B cell (primary cell): ENCODE measurements around the gene REEP6. TPM values are rescaled to one million over a fixed set of nuclear protein-coding genes. Genes with fewer than 3 reads are reported as not detected.
A peak's percentile ranks its signal among the peaks of the same experiment; 100 is the strongest.

Experiments
- ATAC-seq: fragments of 200-7000 bp; cut with Tn5 transposase; one replicate; pipeline ENCODE4 v1.10.0; 2021; ENCODE audit warnings: low read depth, mild to moderate bottlenecking, moderate number of reproducible peaks, moderate library complexity
- CTCF ChIA-PET: fragments of 350-600 bp; sonication (Branson Sonifier 250); formaldehyde crosslinking; loops from one replicate; lab custom pipeline; 2021; ENCODE audit warnings: antibody characterized with exemption, inconsistent platforms; lab: Charles Lee
- POLR2A ChIA-PET: fragments of 350-600 bp; sonication (Branson Sonifier 250); formaldehyde crosslinking; loops from one replicate; lab custom pipeline; 2021; ENCODE audit warnings: antibody characterized with exemption; lab: Charles Lee
- DNase-seq: peaks from one replicate; pipeline ENCODE4 v3.0.0; 2013
- H2AFZ ChIP-seq: 2 replicates; pipeline ENCODE4 v1.6.1; 2012; ENCODE audit warnings: mild to moderate bottlenecking, low read depth, low read length; ENCODE audit not compliant: insufficient read depth, poor library complexity, severe bottlenecking
- H3K27ac ChIP-seq, 2 donors: 1 replicate in 1 of 2; 2 replicates in 1 of 2; pipeline ENCODE4 v1.5.1; 2012 to 2013; ENCODE audit warnings: low read length in 2 of 2, mild to moderate bottlenecking in 2 of 2, moderate library complexity in 1 of 2
- H3K27me3 ChIP-seq, 4 experiments: fragments of 200-600 bp in 1 of 4; sonication (generic) in 1 of 4; replicated peaks in 1 of 4; 1 replicate in 2 of 4; 2 replicates in 2 of 4; pipeline versions ENCODE4 v1.6.1 to v1.7.0; 2013 to 2016; ENCODE audit warnings: low read length in 3 of 4, mild to moderate bottlenecking in 2 of 4, mixed read lengths in 1 of 4, moderate library complexity in 1 of 4; ENCODE audit not compliant: insufficient read depth in 4 of 4, control insufficient read depth in 3 of 4; ENCODE audit errors: control extremely low read depth in 1 of 4
- H3K36me3 ChIP-seq, 2 experiments: replicated peaks in 1 of 2; 1 replicate in 1 of 2; 2 replicates in 1 of 2; pipeline versions ENCODE4 v1.6.1 to v1.7.1; 2013; ENCODE audit warnings: low read length in 1 of 2; ENCODE audit not compliant: insufficient read depth in 2 of 2, control insufficient read depth in 1 of 2; ENCODE audit errors: control extremely low read depth in 1 of 2, extremely low read depth in 1 of 2
- H3K4me1 ChIP-seq, 2 donors: fragments of 200-600 bp in 1 of 2; sonication (generic) in 1 of 2; 1 replicate in 1 of 2; 2 replicates in 1 of 2; pipeline versions ENCODE4 v1.5.1 to v1.6.1; 2013 to 2017; ENCODE audit warnings: low read length in 2 of 2; ENCODE audit not compliant: control insufficient read depth in 2 of 2, insufficient read depth in 2 of 2
- H3K4me2 ChIP-seq: replicated peaks from 2 replicates; pipeline ENCODE3; 2012; ENCODE audit warnings: mild to moderate bottlenecking, low read depth, low read length; ENCODE audit not compliant: poor library complexity, severe bottlenecking
- H3K4me3 ChIP-seq, 5 experiments: fragments of 200-600 bp in 1 of 5; sonication (generic) in 1 of 5; 1 replicate in 3 of 5; 2 replicates in 2 of 5; pipeline versions ENCODE4 v1.5.1 to v1.7.0; 2011 to 2016; ENCODE audit warnings: low read length in 4 of 5, mild to moderate bottlenecking in 4 of 5, low read depth in 2 of 5, control low read depth in 1 of 5, moderate library complexity in 1 of 5; ENCODE audit not compliant: insufficient read depth in 1 of 5; ENCODE audit errors: control extremely low read depth in 1 of 5, extremely low read depth in 1 of 5
- H3K79me2 ChIP-seq: fragments of 200-600 bp; sonication (generic); one replicate; pipeline ENCODE4 v1.6.0; 2016; ENCODE audit warnings: low read length; ENCODE audit not compliant: control insufficient read depth, insufficient read depth
- H3K9ac ChIP-seq: fragments of 200-600 bp; sonication (generic); 2 replicates; pipeline ENCODE4 v1.6.1; 2017; ENCODE audit warnings: mild to moderate bottlenecking, low read length, moderate library complexity
- H3K9me3 ChIP-seq, 3 donors: one replicate each; pipeline versions ENCODE4 v1.6.1 to v1.7.1; 2013; ENCODE audit warnings: low read length in 2 of 3; ENCODE audit not compliant: control insufficient read depth in 2 of 3, insufficient read depth in 1 of 3; ENCODE audit errors: control extremely low read depth in 1 of 3
- H4K20me1 ChIP-seq: 2 replicates; pipeline ENCODE4 v1.6.0; 2012; ENCODE audit warnings: mild to moderate bottlenecking, low read length; ENCODE audit not compliant: insufficient read depth, control insufficient read depth, poor library complexity, severe bottlenecking
- H3K27ac Mint-ChIP-seq: one replicate; pipeline ENCODE4 v1.8.0; 2021; ENCODE audit warnings: mixed read lengths
- H3K27me3 Mint-ChIP-seq: one replicate; pipeline ENCODE4 v1.8.0; 2021; ENCODE audit warnings: mixed read lengths
- H3K4me1 Mint-ChIP-seq: one replicate; pipeline ENCODE4 v1.8.0; 2021; ENCODE audit warnings: mixed read lengths
- H3K4me3 Mint-ChIP-seq: one replicate; pipeline ENCODE4 v1.8.0; 2021; ENCODE audit warnings: mixed read lengths
- H3K9me3 Mint-ChIP-seq: one replicate; pipeline ENCODE4 v1.8.0; 2022; ENCODE audit warnings: mixed read lengths; ENCODE audit not compliant: insufficient read depth
- EZH2 ChIP-seq: IDR thresholded peaks from 2 replicates; pipeline ENCODE4 v1.6.1; 2012; ENCODE audit warnings: borderline replicate concordance, low read depth, mild to moderate bottlenecking, moderate library complexity, low read length; ENCODE audit not compliant: insufficient read depth, poor library complexity, severe bottlenecking
- WGBS: methylation state at CpG from one replicate; pipeline ENCODE4 v1.1.5; 2013; ENCODE audit warnings: missing lambda C conversion rate; ENCODE audit not compliant: insufficient coverage; 5-methylcytosine and 5-hydroxymethylcytosine counted together
- intact Hi-C: fragments of 100-400 bp; cut with micrococcal nuclease; formaldehyde crosslinking; loops from one replicate; pipeline ENCODE4 v1.10.0; 2022
- polyA plus RNA-seq: library from polyadenylated mRNA; depleted of rRNA; stranded (reverse); fragments of >200 nt; gene quantifications from 2 replicates; pipeline ENCODE4 v1.2.3, GENCODE V29; 2012
- total RNA-seq, 2 donors: library from RNA; stranded (reverse); fragments of 120-200 nt in 1 of 2; gene quantifications; 1 replicate in 1 of 2; 2 replicates in 1 of 2; pipeline versions ENCODE4 v1.2.3 to v1.2.4, GENCODE V29; 2013 to 2022
- TF ChIP-seq, protein P1 (sequence below): fragments of 200-600 bp; IDR thresholded peaks from one replicate; pipeline ENCODE4 v1.8.0; 2022; ENCODE audit warnings: antibody characterized with exemption, mild to moderate bottlenecking

Gene REEP6
- total and polyA plus RNA-seq, 2 donors (not counting 1 experiment from before 2014, with no cell fraction given): 0.64 to 1.1 TPM

GRCh38 chr19:1441677-1442438 lies 49.1 kb upstream of the REEP6 start:
- TF ChIP-seq, protein P1, sequence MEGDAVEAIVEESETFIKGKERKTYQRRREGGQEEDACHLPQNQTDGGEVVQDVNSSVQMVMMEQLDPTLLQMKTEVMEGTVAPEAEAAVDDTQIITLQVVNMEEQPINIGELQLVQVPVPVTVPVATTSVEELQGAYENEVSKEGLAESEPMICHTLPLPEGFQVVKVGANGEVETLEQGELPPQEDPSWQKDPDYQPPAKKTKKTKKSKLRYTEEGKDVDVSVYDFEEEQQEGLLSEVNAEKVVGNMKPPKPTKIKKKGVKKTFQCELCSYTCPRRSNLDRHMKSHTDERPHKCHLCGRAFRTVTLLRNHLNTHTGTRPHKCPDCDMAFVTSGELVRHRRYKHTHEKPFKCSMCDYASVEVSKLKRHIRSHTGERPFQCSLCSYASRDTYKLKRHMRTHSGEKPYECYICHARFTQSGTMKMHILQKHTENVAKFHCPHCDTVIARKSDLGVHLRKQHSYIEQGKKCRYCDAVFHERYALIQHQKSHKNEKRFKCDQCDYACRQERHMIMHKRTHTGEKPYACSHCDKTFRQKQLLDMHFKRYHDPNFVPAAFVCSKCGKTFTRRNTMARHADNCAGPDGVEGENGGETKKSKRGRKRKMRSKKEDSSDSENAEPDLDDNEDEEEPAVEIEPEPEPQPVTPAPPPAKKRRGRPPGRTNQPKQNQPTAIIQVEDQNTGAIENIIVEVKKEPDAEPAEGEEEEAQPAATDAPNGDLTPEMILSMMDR: no peak
- TF ChIP-seq EZH2: no peak
- Mint-ChIP-seq H3K9me3 (no peaks in the 10 kb centered on the region), H3K4me1 (peaks cover 30% of the 10 kb centered on the region), H3K4me3 (peak overlapping the region; percentile 49), H3K27me3 (peaks cover 3% of the 10 kb centered on the region), H3K27ac (no peak overlapping the region)
- peaks cover 0 to 26% of the 10 kb centered on the region in 2 experiments for H3K36me3 ChIP-seq
- no peak for ATAC-seq
- H3K4me3 ChIP-seq: no peak overlapping the region
- H3K79me2 ChIP-seq: peaks cover 21% of the 10 kb centered on the region
- POLR2A ChIA-PET: no interaction called here
- CTCF ChIA-PET: interaction anchor here (0.7 kb wide), 1 partner anchor 197 kb away, joined by 3 read pairs; no protein-coding TSS in a partner anchor
- H4K20me1 ChIP-seq: peaks cover 70% of the 10 kb centered on the region
- intact Hi-C loops: no loop called here
- no peak overlapping the region for H2AFZ ChIP-seq
- WGBS: 95% methylated on average over 17 of the region's 25 CpGs
- H3K4me1 ChIP-seq: peaks cover 23 to 32% of the 10 kb centered on the region in 2 donors
- H3K27me3 ChIP-seq: peaks cover 0 to 13% (median 4%) of the 10 kb centered on the region in 4 experiments
- H3K4me2 ChIP-seq: no peak overlapping the region
- H3K9ac ChIP-seq: no peak overlapping the region
- H3K9me3 ChIP-seq: peaks cover 0 to 2% (median 0%) of the 10 kb centered on the region in 3 donors
- no peak for DNase-seq
- no peak overlapping the region for H3K27ac ChIP-seq
